ENCODE data around the gene UGT1A5. TPM values are rescaled to one million over a fixed set of nuclear protein-coding genes. Genes with fewer than 3 reads are reported as not detected.
A peak's percentile ranks its signal among the peaks of the same experiment; 100 is the strongest.
"Not testable (repeated sequence)": the region's sequence is repeated elsewhere in the genome, so short reads cannot be mapped to it uniquely, and the experiment has no call there.

UGT1A5 gene
- polyA plus RNA-seq, 1 donor: not detected

DNA sequence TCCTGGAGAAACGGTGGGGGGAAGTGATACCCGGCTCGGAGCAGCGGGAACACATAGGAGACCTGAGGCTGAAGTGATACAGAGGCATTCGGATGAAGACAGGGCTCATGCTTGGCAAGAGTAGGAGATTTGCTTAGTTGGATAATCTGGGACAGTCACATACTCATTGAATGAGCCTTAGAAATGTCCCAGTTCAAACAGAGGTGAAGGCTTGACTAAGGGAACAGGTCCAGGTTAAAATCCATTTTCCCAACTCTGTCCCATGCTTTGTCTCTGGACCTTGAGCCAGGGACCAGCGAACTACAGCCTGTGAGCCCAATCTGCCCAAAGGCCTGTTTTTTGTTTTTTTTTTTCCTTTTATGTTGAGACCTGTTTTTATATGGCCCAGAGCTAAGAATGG lies 18.7 kb upstream of the UGT1A5 start:
- DNase-seq: no peak

DNA sequence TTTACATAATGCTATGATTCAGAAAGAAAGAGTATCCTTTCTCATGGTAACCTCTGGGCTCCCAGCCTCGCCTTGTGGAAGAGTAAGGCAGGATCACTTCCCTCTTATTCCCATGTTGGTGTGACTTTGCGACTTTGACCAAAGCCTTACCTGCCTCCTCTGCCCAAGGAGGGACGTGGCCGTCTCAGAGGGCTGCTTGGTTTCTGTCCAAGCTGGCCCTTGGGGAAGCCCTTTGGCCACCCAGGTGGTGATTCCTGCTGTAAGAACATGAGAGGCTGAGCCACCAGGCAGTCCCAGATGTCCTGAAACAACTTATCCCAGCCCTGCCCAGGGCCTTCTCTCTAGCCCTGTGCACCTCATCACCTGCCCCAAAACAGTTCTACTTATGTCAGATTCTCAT lies 14.0 kb upstream of the UGT1A5 start:
- DNase-seq: no peak

DNA sequence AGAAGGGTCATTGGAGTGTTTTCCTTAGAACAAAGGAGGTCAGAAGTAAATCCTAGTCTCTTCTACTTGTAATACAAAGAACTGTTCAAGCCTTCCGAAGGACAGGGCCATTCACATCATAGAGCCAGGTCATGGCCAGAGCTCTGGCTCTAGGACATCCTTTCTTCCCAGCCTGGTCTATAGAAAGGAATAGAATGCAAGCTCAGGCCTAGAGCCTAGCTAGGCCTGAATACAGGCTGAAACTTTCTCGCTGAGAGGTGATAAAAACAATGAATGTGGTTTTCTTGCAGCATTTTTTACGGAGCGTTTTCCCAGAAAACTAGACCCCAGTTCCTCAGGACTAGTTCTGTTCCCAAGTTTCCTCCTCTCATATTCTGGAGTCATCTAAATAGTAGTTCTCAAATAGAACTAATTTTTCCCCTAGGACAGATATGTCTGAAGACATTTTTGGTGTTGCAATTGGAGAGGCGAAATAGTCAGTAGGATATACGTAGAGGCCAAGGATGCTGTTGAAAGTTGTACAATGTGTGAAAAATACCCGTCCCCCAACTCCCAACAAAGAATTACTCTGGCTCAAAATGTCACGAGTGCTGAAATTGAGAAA lies 13.2 kb upstream of the UGT1A5 start:
- DNase-seq: no peak

DNA sequence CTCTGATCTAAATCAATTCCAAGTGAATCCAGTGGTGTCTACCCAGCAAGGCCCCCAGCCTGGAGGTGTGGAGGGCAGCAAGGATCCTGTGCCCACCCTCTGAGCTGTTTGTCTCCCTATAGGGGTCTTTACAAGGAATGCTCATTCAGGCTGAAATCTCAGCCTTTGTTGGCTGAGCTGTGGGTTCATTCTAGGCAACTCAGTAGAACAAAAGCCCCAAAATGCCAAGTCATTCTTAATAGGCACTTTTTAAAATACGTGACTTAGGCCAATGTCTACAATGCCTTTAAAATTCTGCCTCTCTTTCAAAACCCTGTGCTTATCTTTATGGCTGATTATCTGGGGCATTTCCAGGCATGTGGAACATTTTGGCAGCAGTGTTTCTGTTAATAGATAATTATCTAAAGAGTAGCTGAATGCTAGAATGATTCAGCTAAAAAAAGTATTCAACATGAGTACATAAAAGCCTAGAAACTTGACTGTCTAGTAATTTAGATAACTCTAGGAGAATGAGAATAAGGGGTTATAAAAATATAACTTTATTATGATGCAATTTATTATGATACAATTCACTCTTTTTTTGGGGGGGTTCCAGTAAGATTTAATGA lies 12.6 kb upstream of the UGT1A5 start:
- peak; percentile 14 for DNase-seq

DNA sequence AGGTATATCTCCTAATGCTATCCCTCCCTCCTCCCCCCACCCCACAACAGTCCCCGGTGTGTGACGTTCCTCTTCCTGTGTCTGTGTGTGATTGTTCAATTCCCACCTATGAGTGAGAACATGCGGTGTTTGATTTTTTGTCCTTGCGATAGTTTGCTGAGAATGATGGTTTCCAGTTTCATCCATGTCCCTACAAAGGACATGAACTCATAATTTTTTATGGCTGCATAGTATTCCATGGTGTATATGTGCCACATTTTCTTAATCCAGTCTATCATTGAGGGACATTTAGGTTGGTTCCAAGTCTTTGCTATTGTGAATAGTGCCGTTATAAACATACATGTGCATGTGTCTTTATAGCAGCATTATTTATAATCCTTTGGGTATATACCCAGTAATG lies 11.9 kb upstream of the UGT1A5 start:
- DNase-seq: not testable (repeated sequence)

DNA sequence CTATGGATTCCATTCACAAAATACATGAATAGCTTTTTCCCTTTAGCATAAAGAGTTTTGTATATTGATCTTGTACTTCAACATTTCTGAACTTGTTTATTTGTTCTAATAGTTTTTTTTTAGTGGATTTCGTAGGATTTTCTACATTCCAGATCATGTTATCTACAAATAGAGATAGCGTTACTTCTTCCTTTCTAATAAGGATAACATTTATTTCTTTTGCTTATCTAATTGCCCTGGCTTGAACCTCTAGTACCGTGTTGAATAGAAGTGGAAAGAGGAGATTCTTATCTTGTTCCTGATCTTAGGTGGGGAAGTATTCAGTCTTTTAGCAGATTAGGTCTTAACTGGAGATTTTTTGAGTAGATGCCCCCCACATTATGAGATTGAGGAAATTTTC lies 10.5 kb upstream of the UGT1A5 start:
- DNase-seq: no peak

DNA sequence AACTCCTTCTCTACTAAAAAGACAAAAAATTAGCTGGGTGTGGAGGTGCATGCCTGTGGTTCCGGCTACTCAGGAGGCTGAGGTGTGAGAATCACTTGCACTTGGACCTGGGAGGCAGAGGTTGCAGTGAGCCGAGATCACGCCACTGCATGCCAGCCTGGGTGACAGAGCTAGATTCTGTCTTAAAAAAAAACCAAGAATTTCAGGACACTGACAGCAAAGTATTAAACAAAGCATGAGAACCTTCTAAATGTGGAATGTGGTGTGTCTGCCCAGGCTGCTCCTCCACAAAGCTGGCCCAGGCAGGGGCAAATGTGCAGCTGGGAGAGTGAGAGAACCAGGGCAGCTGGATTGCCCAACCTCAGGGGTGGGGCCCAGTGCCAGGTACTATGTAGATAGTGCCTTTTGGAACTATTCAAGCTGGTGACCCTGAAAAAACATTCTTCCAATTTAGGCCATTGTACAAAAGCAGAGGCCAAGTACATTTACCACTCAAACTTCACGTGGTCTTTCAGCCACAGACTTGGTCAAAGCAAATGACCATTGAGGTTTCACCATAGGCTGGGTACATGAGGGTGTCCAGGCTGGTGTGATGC lies 6.7 kb upstream of the UGT1A5 start:
- DNase-seq: no peak

DNA sequence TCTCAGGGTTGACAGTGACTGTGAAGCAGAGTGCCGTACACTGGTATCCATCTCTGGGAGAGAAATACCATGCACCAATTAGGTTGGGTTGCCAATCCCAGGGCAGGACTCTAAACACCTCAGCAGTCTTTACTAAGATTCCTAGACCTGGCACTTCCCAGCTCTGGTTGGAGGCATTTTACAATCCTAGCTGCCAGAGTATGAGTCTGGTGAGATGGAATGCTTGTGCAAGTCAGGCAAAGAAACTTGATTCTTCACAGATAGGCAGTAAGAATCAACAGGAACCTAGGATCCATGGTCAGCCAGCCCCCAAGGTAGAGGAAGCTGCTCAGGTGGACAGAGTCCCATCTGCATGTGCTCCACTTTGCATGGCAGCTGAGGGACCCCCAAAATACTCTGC lies 6.0 kb upstream of the UGT1A5 start:
- no peak for DNase-seq

DNA sequence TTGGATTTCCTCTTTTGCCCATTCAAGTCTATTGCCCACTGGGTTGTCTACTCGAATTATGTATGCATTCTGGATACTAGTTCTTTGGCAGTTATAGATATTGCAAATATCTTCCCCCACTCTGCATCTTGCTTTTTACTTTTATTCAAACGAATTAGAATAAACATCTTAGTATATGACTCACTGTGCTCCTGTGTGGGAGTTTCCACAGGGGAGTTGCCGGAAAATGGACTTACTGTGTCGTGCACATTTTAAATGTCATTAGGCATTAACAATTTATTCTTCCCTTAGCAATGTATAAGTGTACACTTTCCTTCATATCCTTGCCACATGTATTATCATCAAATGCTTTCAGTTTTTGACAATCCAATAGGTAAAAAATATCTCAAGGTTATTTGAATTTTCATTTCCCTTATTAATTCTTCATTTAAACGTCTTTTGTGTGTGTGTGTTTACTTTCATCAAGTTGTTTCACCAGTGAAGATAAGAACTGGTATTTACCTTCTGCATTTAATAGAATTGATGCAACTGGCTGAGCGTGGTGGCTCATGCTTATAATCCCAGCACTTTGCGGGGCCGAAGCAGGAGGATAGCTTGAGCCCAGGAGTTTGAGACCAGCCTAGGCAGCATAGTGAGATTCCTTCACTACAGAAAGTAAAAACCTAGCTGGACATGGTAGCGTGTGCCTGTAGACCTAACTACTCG lies 4.6 kb upstream of the UGT1A5 start:
- no peak for DNase-seq

DNA sequence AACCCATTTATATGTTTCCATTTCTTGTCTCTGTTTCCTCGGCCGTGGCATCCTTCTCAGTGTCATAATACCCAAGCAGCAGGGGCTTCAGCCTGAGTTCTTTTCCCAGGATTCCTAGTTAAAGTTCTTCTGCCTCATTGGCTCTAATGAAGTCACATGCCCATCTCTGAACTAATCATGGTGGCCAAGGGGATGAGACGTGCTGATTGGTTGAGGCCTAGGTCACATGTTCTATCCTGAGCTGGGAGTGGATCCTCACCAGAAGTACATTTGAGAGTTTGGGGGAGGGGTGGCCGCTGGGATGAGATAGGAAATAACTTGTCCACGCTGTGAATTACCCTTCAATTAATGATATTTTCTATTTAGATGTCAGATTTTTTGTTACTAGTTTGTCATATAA lies 3.8 kb upstream of the UGT1A5 start:
- no peak for DNase-seq

DNA sequence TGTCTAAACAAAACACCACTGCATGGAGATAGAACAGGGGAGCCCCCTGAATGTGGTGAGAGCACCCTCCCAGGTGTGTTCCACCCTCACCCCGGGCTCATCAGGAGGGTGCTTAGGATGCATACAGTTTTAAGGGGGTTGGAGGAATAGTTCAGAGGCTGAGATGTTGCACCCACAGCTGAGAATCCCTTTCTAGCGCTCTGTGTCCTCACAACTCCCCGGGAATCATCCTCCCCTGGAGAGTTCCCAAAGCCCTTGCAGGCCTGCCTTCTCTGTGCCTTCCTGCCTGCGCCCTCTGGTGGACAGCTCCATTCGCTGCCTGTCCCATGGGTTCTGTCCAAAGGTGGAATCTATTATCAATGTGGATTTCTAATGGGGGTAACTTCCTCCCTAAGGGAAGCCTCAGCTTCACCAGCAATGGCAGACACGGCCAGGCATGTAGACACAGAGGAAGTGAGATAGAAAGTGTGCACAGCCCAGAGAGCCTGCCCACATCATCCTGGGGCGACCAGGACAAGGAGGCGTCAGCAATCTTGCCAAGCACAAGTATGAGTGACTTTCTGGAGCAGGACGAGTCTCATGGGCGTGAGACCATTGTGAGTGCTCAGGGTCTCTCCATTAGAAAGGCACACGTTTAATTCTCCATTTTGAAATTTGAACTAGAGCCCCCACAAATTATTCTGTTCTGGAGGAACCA lies 1.2 kb upstream of the UGT1A5 start:
- peak; percentile 61 for DNase-seq

DNA sequence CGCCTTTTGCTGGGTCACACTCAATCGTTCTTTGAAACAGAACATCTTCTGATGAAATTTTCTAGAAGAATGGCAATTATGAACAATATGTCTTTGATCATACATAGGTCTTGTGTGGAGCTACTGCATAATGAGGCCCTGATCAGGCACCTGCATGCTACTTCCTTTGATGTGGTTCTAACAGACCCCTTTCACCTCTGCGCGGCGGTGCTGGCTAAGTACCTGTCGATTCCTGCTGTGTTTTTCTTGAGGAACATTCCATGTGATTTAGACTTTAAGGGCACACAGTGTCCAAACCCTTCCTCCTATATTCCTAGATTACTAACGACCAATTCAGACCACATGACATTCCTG lies 532 bp downstream of the UGT1A5 start:
- DNase-seq: no peak

DNA sequence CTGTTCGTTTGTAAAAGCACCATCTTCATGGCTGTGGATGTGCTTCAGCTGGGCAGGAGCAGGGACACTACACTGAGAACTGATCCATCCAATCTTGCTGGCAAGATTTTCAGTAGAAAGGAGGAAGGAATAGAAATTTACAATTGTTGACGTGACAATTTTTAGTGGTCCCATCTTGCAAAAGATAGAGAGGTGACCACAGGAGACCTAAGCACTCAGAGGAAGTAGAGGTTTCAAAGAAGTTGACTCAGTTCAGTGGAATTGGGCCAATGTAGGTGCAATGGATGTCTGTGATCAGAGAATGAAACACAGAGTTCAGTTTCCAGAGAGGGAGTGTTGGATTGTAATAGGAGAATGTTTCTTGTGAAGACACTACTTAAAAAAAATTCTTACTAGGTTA lies 1.4 kb downstream of the UGT1A5 start:
- DNase-seq: no peak

DNA sequence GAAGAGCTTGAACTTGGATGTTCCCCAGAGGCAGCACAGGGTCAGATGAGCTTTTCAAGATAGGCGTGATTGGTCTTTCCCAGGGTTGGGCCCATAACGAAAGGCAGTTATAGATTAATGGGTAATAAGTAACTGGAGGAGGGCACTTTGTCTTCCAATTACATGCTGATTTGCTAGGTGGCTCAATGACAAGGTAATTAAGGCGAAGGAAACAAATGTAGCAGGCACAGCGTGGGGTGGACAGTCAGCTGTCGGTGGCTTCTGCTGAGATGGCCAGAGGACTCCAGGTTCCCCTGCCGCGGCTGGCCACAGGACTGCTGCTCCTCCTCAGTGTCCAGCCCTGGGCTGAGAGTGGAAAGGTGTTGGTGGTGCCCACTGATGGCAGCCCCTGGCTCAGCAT lies 5.8 kb downstream of the UGT1A5 start, which contains the start of gene UGT1A4:
Gene UGT1A4 (plus strand): TSS at position 185 of the 400 bp plus-strand sequence. CDS start 85 bp downstream, at position 270.
- DNase-seq: no peak

DNA sequence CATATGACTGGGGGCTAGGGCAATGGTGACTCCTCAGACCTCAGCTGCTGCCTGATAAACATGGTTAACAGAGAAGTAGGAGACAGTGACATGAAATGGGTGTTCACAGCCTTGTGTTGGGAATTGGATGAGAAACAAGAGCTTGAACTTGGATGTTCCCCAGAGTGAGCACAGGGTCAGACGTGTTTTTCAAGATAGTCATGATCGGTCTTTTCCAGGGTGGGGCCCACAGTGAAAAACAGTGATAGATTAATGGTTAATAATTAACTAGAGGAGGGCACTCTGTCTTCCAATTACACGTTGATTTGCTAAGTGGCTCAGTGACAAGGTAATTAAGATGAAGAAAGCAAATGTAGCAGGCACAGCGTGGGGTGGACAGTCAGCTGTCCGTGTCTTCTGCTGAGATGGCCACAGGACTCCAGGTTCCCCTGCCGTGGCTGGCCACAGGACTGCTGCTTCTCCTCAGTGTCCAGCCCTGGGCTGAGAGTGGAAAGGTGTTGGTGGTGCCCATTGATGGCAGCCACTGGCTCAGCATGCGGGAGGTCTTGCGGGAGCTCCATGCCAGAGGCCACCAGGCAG lies 16.1 kb downstream of the UGT1A5 start, which contains the start of gene UGT1A3:
Gene UGT1A3 (plus strand): TSS at position 320 of the 579 bp plus-strand sequence. CDS start 85 bp downstream, at position 405.
- DNase-seq: no peak

DNA sequence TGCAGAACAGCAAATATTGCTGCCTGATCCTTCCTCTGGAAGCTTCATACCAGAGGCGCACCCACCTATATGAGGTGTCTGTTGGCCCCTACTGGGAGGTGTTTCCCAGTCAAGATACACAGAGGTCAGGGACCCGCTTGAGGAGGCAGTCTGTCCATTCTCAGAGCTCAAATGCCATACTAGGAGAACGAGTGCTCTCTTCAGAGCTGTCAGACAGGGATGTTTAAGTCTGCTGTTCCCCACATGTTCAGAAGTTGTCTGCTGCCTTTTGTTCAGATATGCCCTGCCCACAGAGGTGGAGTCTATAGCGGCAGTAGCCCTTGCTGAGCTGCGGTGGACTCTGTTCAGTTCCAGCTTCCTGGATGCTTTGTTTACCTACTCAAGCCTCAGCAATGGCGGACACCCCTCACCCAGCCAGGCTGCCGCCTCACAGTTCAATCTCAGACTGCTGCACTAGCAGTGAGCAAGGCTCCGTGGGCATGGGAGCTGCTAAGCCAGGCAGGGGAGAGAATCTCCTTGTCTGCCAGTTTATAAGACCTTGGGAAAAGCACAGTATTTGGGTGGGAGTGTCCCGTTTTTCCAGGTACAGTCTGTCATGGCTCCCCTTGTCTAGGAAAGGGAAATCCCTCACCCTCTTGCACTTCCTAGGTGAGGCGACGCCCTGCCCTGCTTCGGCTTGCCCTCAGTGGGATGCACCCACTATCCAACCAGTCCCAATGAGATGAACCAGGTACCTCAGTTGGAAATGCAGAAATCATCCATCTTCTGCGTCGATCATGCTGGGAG lies 24.4 kb downstream of the UGT1A5 start:
- not testable (repeated sequence) for DNase-seq

DNA sequence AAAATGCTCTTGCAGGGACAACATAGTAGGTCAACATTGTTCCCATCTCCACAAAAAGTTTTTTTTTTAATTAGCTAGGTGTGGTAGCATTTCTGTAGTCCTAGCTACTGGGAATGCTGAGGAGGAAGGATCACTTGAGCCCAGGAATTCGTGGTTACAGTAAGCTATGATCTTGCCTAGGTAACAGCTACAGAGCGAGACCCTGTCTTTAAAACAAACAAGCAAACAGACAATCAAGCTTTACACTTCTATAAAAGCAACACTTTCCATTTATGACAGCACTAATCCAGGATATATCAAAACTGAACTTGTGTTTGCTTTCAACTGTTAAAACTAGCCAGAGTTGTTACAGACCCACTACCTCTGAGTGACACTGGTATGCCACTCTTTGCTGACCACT lies 28.2 kb downstream of the UGT1A5 start:
- DNase-seq: no peak

DNA sequence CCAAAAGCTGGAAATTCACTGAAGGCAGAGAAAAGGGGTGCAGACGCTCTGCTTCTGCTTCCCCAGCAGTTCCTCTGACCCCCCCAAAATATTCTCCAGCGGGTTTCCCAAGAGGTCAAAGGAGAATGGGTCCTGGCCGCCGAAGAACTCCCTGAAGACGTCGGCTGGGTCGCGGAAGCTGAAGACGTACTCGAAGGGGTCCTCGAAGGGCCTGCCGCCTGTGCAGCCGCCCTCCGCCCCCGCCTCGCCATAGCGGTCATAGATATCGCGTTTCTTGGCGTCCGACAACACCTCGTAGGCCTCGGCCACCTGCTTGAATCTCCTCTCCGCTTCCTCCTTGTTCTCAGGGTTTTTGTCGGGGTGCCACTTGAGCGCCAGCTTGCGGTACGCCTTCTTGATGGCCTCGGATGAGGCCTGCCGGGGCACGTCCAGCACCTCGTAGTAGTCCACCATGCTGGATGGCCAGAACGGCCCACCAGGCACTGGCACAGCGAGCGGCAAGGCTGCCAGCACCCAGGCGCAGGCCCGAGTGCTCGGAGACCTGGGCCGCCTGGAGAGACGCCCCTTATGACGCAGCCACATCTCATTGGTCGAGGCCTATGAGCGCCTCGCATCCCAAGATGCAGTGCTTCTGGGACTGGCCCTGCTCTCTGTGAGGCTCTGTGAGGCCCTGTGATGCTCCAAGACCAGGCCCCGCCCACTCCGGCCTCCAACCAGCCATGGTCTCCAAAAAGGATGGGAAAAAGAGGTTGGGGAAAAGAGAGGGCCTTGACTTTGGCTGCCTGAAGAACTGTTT lies 31.0 kb downstream of the UGT1A5 start:
- DNase-seq: no peak

DNA sequence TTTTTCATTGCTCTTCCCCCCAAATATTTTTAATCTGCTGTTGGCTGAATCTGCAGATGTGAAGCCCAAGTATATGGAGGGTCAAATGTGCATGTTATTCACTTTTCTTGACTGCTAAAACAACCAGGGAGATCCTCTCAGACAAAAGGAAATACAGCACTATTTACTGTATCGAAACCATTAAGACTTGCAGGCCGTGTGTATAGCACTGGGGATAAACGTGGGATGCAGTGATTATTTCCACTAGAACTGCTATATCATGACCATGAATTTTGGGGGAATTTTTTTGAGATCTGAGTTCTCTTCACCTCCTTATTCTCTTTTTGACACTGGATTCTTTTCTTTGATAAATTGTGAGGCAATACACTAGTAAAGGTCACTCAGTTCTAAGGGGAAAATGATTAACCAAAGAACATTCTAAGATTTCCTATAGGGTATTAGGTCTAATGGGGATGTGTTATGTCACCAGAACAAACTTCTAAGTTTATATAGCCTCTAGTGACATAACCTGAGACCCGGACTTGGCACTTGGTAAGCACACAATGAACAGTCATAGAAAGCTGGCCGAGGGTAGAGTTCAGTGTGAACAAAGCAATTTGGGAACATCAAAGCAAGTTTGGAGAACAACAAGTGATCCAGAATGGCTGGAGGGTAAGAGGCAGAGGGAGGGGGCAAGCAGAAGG lies 32.5 kb downstream of the UGT1A5 start:
- DNase-seq: no peak

DNA sequence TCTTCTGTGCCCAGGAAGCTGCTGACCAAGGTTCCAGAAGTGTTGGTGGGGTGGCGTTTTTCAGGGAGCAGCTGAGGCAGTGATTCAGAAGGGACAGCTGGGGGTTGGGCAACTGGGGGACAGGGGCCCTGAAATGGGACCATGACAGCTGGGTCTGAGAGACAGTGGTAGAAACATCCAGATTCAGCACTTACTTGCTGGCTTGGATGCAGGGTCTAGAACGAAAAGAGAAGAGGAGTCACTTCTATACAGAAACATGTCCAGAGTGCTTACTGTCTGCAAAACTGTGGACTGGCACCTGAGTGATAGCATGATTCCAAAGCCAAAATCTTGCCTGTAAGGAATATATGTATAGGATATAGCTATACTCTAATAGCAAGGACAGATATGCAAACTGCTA lies 33.1 kb downstream of the UGT1A5 start:
- DNase-seq: not testable (repeated sequence)

Data from left kidney (tissue), 2 donors.